ENCODE measurements around the gene ZBED1. TPM values are rescaled to one million over a fixed set of nuclear protein-coding genes. Genes with fewer than 3 reads are reported as not detected.

The ZBED1 gene
- total RNA-seq, 4 donors from 2014 or later, result 37.2 to 41.1 (median 39.4) TPM

GRCh38 chrX:2451501-2452316, 49.1 kb downstream of the ZBED1 start:
- TF ChIP-seq POLR2A (IDR thresholded peaks at IDR 0.05) (no peak), EP300 (IDR thresholded peaks at IDR 0.05) (no peak), CTCF (IDR thresholded peaks at IDR 0.05) (no peak), POLR2AphosphoS5 (IDR thresholded peaks at IDR 0.05) (peak; percentile 31)
- Histone ChIP-seq H3K27me3 (no peaks in the 10 kb centered on the region), H3K36me3 (peaks cover 0 to 4% of the 10 kb centered on the region in 2 donors), H3K4me3 (no peak overlapping the region), H3K9me3 (no peaks in the 10 kb centered on the region), H3K4me1 (peaks cover 0 to 23% (median 0%) of the 10 kb centered on the region in 3 donors), H3K27ac (no peak overlapping the region)
- WGBS, 2 donors (ENCODE audit: low coverage in 1 of 2), result 23 to 27% methylated on average over 14 to 15 of the region's 25 CpGs
- no peak for ATAC-seq

- no peak for ATAC-seq
- H3K36me3 ChIP-seq, result peaks cover 0 to 4% of the 10 kb centered on the region in 2 donors
- TF ChIP-seq POLR2A (IDR thresholded peaks at IDR 0.05) (no peak), EP300 (IDR thresholded peaks at IDR 0.05) (no peak), CTCF (IDR thresholded peaks at IDR 0.05) (no peak), POLR2AphosphoS5 (IDR thresholded peaks at IDR 0.05) (no peak)
- peaks cover 0 to 23% (median 0%) of the 10 kb centered on the region in 3 donors for H3K4me1 ChIP-seq
- H3K4me3 ChIP-seq, result no peak overlapping the region
- no peak overlapping the region for H3K27ac ChIP-seq
- H3K27me3 ChIP-seq, result no peaks in the 10 kb centered on the region
- 85 to 93% methylated on average over 2 to 3 of the region's 5 CpGs for WGBS, 2 donors (ENCODE audit: low coverage in 1 of 2)
- no peaks in the 10 kb centered on the region for H3K9me3 ChIP-seq
Observed at GRCh38 chrX:2450681-2451080, 50.1 kb downstream of the ZBED1 start.

- Histone ChIP-seq H3K27me3 (no peaks in the 10 kb centered on the region), H3K4me1 (peaks cover 0 to 23% (median 0%) of the 10 kb centered on the region in 3 donors), H3K4me3 (no peak overlapping the region), H3K36me3 (peaks cover 0 to 4% of the 10 kb centered on the region in 2 donors), H3K9me3 (no peaks in the 10 kb centered on the region), H3K27ac (no peak overlapping the region)
- no peak for TF ChIP-seq POLR2AphosphoS5 (IDR thresholded peaks at IDR 0.05)
- no peak for TF ChIP-seq POLR2A (IDR thresholded peaks at IDR 0.05)
- TF ChIP-seq EP300 (IDR thresholded peaks at IDR 0.05), result no peak
- no peak for TF ChIP-seq CTCF (IDR thresholded peaks at IDR 0.05)
- ATAC-seq, result no peak
- WGBS, 2 donors (ENCODE audit: low coverage in 1 of 2), result 94 to 95% methylated on average over 5 to 11 of the region's 13 CpGs
Observed at GRCh38 chrX:2449135-2449886, 51.5 kb downstream of the ZBED1 start.

- H3K4me1 ChIP-seq, result peaks cover 0 to 23% (median 0%) of the 10 kb centered on the region in 3 donors
- ATAC-seq, result no peak
- H3K4me3 ChIP-seq, result no peak overlapping the region
- 50 to 100% methylated on average over 2 of the region's 2 CpGs for WGBS, 2 donors (ENCODE audit: low coverage in 1 of 2)
- no peaks in the 10 kb centered on the region for H3K9me3 ChIP-seq
- H3K27ac ChIP-seq, result no peak overlapping the region
- TF ChIP-seq CTCF (IDR thresholded peaks at IDR 0.05) (no peak), POLR2A (IDR thresholded peaks at IDR 0.05) (no peak), EP300 (IDR thresholded peaks at IDR 0.05) (no peak), POLR2AphosphoS5 (IDR thresholded peaks at IDR 0.05) (no peak)
- peaks cover 0 to 4% of the 10 kb centered on the region in 2 donors for H3K36me3 ChIP-seq
- H3K27me3 ChIP-seq, result no peaks in the 10 kb centered on the region
Observed at GRCh38 chrX:2447484-2447883, 53.3 kb downstream of the ZBED1 start.

Measured in gastroesophageal sphincter (tissue), 4 donors.